Gastroesophageal sphincter (tissue), 4 donors: ENCODE measurements around the gene COPS9. TPM values are rescaled to one million over a fixed set of nuclear protein-coding genes. Genes with fewer than 3 reads are reported as not detected.

Experiments used
- ATAC-seq: fragments of 150-250 bp; one replicate; pipeline ENCODE4 v1.9.1; 2016; ENCODE audit warnings: mild to moderate bottlenecking, moderate library complexity
- H3K27ac ChIP-seq, 4 donors: fragments of 200-600 bp; sonication (generic) in 3 of 4; 1 replicate in 3 of 4; 2 replicates in 1 of 4; pipeline ENCODE4 v1.5.1; 2016 to 2019
- H3K27me3 ChIP-seq: fragments of 200-600 bp; sonication (generic); one replicate; pipeline ENCODE4 v1.5.1; 2019
- H3K36me3 ChIP-seq, 2 donors: fragments of 200-600 bp; sonication (generic); one replicate each; pipeline ENCODE4 v1.5.1; 2019; ENCODE audit warnings: control low read depth in 1 of 2
- H3K4me1 ChIP-seq, 3 donors: fragments of 200-600 bp; sonication (generic); 1 replicate in 2 of 3; 2 replicates in 1 of 3; pipeline ENCODE4 v1.5.1; 2016 to 2019; ENCODE audit warnings: control low read depth in 2 of 3
- H3K4me3 ChIP-seq, 2 donors: fragments of 200-600 bp; sonication (generic); one replicate each; pipeline ENCODE4 v1.5.1; 2019; ENCODE audit warnings: mild to moderate bottlenecking in 1 of 2, moderate library complexity in 1 of 2
- H3K9me3 ChIP-seq, 3 donors: fragments of 200-600 bp; sonication (generic); one replicate each; pipeline ENCODE4 v1.5.1; 2017 to 2019; ENCODE audit warnings: control low read depth in 2 of 3
- CTCF ChIP-seq, 4 experiments: fragments of 200-600 bp in 2 of 4; fragments of 450-650 bp in 2 of 4; sonication (generic) in 1 of 4; IDR thresholded peaks; one replicate each; pipeline ENCODE4 v1.5.1; 2017 to 2019; ENCODE audit warnings: antibody characterized with exemption in 4 of 4, mild to moderate bottlenecking in 2 of 4, moderate library complexity in 2 of 4
- EP300 ChIP-seq: sonication (generic); formaldehyde crosslinking; IDR thresholded peaks from one replicate; pipeline ENCODE4 v1.6.1; 2017; ENCODE audit warnings: antibody characterized with exemption, mild to moderate bottlenecking
- POLR2A ChIP-seq, 2 donors: fragments of 450-650 bp; IDR thresholded peaks; one replicate each; pipeline ENCODE4 v1.6.1; 2017; ENCODE audit warnings: antibody characterized with exemption in 2 of 2, mild to moderate bottlenecking in 2 of 2, moderate library complexity in 1 of 2
- POLR2AphosphoS5 ChIP-seq: sonication (generic); formaldehyde crosslinking; IDR thresholded peaks from one replicate; pipeline ENCODE4 v1.6.1; 2017; ENCODE audit warnings: antibody characterized with exemption
- WGBS, 2 donors: methylation state at CpG; one replicate each; pipeline ENCODE4 v1.1.5; 2018; ENCODE audit warnings: low coverage in 1 of 2; 5-methylcytosine and 5-hydroxymethylcytosine counted together
- total RNA-seq, 4 donors: library from RNA; depleted of rRNA; stranded (reverse); fragments of >200 nt; gene quantifications; one replicate each; pipeline ENCODE4 v1.1.0, GENCODE V29; 2016

The COPS9 gene
- total RNA-seq, 4 donors from 2014 or later, result 151 to 252 (median 169) TPM

DNA sequence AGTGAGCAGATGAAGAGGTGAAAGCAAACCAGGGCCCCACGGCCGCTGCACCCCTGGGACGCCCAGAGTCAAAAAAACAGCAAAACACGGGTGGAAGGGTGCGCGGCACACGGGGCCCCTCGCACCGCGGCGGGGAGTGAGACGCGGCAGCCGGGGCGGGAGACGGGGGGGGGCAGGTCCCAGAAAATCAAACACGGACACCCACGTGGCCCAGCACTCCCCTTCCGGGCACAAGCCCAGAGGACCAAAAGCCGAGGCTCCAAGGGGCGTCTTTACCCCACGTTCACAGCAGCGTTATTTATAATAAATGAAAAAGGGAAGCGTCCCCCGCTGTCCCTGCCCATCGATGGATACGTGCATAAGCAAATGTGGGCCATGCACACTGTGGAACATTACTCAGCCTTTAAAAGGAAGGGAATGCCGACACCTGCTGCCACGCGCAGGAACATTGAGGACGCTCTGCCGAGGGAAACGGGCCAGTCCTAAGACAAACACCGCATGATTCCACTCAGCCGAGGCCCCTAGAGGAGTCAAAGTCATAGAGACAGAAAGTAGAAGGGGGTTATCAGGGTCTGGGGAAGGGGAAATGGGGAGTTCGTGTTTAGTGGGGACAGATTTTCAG, 677 bp upstream of the COPS9 start:
- WGBS, 2 donors, result 34% methylated on average over 33 of the region's 36 CpGs; no CpG with 5 or more reads in 1 of the 2 donors
- Histone ChIP-seq H3K4me1 (peaks cover 2 to 27% (median 9%) of the 10 kb centered on the region in 3 donors), H3K36me3 (peaks cover 0 to 22% of the 10 kb centered on the region in 2 donors), H3K4me3 (peak overlapping the region; percentile 94 to 100), H3K27ac (peak overlapping the region in 3 of 4 donors; percentile 76 to 90 (median 84)), H3K9me3 (no peaks in the 10 kb centered on the region), H3K27me3 (no peaks in the 10 kb centered on the region)
- TF ChIP-seq POLR2AphosphoS5 (no peak), POLR2A (IDR thresholded peaks at IDR 0.05) (no peak), EP300 (no peak), CTCF (IDR thresholded peaks at IDR 0.05) (no peak)
- no peak for ATAC-seq

- TF ChIP-seq POLR2A (IDR thresholded peaks at IDR 0.05) (no peak), CTCF (IDR thresholded peaks at IDR 0.05) (no peak), POLR2AphosphoS5 (no peak), EP300 (no peak)
- peaks cover 2 to 27% (median 9%) of the 10 kb centered on the region in 3 donors for H3K4me1 ChIP-seq
- WGBS, 2 donors, result 0% methylated on average over 5 of the region's 17 CpGs; no CpG with 5 or more reads in 1 of the 2 donors
- ATAC-seq, result no peak
- H3K9me3 ChIP-seq, result no peaks in the 10 kb centered on the region
- peaks cover 0 to 33% of the 10 kb centered on the region in 2 donors for H3K36me3 ChIP-seq
- H3K27me3 ChIP-seq, result no peaks in the 10 kb centered on the region
- H3K4me3 ChIP-seq, result peak overlapping the region; percentile 94 to 100
- peak overlapping the region; percentile 39 to 90 (median 80) for H3K27ac ChIP-seq
These were observed 446 bp downstream of the COPS9 start for GRCh38 chr2:240135706-240136012.

GRCh38 chr2:240134956-240135520, 1.1 kb downstream of the COPS9 start:
- Histone ChIP-seq H3K27ac (peak overlapping the region in 2 of 4 donors; percentile 84 to 90), H3K27me3 (no peaks in the 10 kb centered on the region), H3K4me3 (peak overlapping the region; percentile 94 to 100), H3K9me3 (no peaks in the 10 kb centered on the region), H3K36me3 (peaks cover 0 to 39% of the 10 kb centered on the region in 2 donors), H3K4me1 (peaks cover 2 to 27% (median 9%) of the 10 kb centered on the region in 3 donors)
- ATAC-seq, result no peak
- WGBS, 2 donors, result 71 to 82% methylated on average over 6 to 11 of the region's 15 CpGs
- no peak for TF ChIP-seq CTCF (IDR thresholded peaks at IDR 0.05)
- TF ChIP-seq EP300, result no peak
- TF ChIP-seq POLR2A (IDR thresholded peaks at IDR 0.05), result no peak
- no peak for TF ChIP-seq POLR2AphosphoS5

GRCh38 chr2:240134466-240134865, 1.6 kb downstream of the COPS9 start:
- WGBS, 2 donors, result 85 to 93% methylated on average over 4 to 5 of the region's 6 CpGs
- Histone ChIP-seq H3K27ac (no peak overlapping the region), H3K4me3 (no peak overlapping the region), H3K36me3 (peaks cover 0 to 45% of the 10 kb centered on the region in 2 donors), H3K27me3 (no peaks in the 10 kb centered on the region), H3K9me3 (no peaks in the 10 kb centered on the region), H3K4me1 (peaks cover 2 to 27% (median 9%) of the 10 kb centered on the region in 3 donors)
- TF ChIP-seq CTCF (IDR thresholded peaks at IDR 0.05), result no peak
- no peak for TF ChIP-seq EP300
- no peak for TF ChIP-seq POLR2A (IDR thresholded peaks at IDR 0.05)
- no peak for ATAC-seq

GRCh38 chr2:240133401-240133800, 2.7 kb downstream of the COPS9 start:
- no peak for ATAC-seq
- Histone ChIP-seq H3K36me3 (peaks cover 0 to 56% of the 10 kb centered on the region in 2 donors), H3K27me3 (no peaks in the 10 kb centered on the region), H3K27ac (no peak overlapping the region), H3K4me3 (no peak overlapping the region), H3K4me1 (peaks cover 2 to 27% (median 9%) of the 10 kb centered on the region in 3 donors), H3K9me3 (no peaks in the 10 kb centered on the region)
- 66 to 75% methylated on average over 4 to 7 of the region's 10 CpGs for WGBS, 2 donors
- TF ChIP-seq CTCF (IDR thresholded peaks at IDR 0.05) (no peak), EP300 (no peak), POLR2AphosphoS5 (no peak), POLR2A (IDR thresholded peaks at IDR 0.05) (no peak)
